CD1c-positive myeloid dendritic cell (primary cell): ENCODE results near the gene PRMT1.
"Not testable (repeated sequence)": the region's sequence is repeated elsewhere in the genome, so short reads cannot be mapped to it uniquely, and the experiment has no call there.

Experiments
- DNase-seq: peaks from one replicate; pipeline ENCODE4 v3.0.0-alpha.2; 2016; ENCODE audit errors: extremely low spot score

The PRMT1 gene

GRCh38 chr19:49719420-49719819 is 42.3 kb downstream of the PRMT1 start:
- DNase-seq = not testable (repeated sequence)

DNA sequence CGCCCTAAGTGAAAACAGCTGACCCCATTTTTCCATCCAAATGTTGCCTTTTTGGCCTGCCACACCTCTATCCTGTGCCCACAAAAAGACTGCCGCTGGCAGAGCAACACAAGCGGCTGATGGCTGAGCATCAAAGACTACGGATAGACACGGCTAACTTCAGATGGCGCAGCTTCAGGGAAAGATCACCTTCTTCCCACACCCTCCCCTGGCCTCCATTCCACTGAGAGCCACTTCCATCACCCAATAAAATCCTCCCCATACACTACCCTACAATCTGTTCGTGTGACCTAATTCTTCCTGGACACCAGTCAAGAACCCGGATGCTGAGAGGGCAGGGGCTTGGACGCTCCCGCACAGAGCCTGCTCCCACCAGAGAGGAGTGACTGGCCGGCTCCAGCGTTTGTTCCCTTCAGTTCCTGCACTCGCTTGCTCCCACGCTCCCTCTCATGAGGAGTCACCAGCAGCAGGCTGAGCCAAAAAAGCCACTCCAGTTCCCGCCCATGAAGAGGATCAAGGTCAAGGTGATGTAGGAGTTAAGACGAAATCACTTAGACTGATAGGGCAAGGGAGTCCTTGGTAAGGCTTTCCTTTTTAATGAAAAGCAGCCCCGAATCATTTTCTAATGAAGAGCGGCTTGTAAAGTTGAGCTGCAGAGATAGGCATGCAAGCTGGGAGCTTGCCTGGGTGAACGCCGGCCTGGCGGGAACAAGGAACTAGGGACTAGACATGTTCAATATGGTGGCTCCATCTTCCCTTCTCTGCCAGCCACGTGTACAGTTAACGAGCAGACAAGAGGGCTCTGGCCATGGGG is 50.4 kb downstream of the PRMT1 start:
- DNase-seq = no peak

DNA sequence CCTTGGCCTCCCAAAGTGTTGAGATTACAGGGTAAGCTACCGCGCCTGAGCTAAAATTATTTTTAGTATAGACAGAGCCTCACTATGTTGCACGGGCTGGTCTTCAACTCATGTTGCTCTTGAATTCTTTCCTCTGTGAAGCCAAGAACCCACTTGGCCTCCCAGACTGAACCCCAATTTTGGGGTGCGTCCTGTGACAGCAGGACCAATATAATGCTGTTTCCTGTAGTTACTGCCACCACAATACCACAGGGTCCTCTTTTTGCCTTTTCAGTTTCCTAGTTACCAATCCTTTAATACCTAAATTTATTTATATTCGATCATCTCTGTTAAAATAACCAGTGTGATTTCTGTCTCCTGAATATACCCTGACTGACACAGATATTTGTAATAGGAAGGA is 53.1 kb downstream of the PRMT1 start:
- DNase-seq = no peak
